Right lobe of liver (tissue), 4 donors: Measurements from ENCODE around the gene CFLAR.

Source experiments
- POLR2A ChIP-seq: fragments of 450-650 bp; IDR thresholded peaks from one replicate; pipeline ENCODE4 v1.6.1; 2017; ENCODE audit warnings: antibody characterized with exemption, mild to moderate bottlenecking
- TF ChIP-seq, protein P1 (sequence below), 4 donors: fragments of 200-600 bp in 3 of 4; fragments of 450-650 bp in 1 of 4; IDR thresholded peaks; one replicate each; pipeline versions ENCODE4 v1.5.1 to v1.8.0; 2016 to 2022; ENCODE audit warnings: antibody characterized with exemption in 4 of 4, mild to moderate bottlenecking in 2 of 4
- donor health status: DM: no; HTN: no; CAD: no.
- donor health status: DM: no; HTN: no; CAD: no.
- donor health status: DM: no; HTN: yes; CAD: no.

DNA sequence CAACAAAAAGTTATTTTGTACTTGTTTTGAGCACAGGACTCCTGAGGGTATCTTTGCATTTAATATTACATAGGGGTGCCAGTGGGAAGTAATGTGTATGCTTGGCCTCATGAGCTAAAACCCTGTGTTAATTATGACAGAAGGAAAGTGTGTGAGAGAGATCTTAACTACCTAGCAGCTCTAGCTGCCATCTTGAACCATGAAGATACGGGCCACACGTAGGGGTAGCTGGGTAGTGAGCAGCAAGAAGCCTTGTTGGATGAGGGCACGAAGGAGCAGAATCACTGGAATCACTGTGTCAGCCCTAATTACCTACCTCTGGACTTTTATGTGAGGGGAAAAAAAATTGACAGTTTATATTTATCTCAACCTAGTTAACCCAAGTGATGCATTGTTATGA lies 51.6 kb downstream of the CFLAR start:
- TF ChIP-seq, protein P1, sequence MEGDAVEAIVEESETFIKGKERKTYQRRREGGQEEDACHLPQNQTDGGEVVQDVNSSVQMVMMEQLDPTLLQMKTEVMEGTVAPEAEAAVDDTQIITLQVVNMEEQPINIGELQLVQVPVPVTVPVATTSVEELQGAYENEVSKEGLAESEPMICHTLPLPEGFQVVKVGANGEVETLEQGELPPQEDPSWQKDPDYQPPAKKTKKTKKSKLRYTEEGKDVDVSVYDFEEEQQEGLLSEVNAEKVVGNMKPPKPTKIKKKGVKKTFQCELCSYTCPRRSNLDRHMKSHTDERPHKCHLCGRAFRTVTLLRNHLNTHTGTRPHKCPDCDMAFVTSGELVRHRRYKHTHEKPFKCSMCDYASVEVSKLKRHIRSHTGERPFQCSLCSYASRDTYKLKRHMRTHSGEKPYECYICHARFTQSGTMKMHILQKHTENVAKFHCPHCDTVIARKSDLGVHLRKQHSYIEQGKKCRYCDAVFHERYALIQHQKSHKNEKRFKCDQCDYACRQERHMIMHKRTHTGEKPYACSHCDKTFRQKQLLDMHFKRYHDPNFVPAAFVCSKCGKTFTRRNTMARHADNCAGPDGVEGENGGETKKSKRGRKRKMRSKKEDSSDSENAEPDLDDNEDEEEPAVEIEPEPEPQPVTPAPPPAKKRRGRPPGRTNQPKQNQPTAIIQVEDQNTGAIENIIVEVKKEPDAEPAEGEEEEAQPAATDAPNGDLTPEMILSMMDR (IDR thresholded peaks at IDR 0.05), result no peak
- TF ChIP-seq POLR2A, result no peak
